NCI-H524 (cell line): Measurements from ENCODE around the gene RNF220.

Source experiments
- DNase-seq, 2 experiments: peaks; one replicate each; lab custom pipeline; 2025; lab: John Stamatoyannopoulos, UW

The RNF220 gene

DNA sequence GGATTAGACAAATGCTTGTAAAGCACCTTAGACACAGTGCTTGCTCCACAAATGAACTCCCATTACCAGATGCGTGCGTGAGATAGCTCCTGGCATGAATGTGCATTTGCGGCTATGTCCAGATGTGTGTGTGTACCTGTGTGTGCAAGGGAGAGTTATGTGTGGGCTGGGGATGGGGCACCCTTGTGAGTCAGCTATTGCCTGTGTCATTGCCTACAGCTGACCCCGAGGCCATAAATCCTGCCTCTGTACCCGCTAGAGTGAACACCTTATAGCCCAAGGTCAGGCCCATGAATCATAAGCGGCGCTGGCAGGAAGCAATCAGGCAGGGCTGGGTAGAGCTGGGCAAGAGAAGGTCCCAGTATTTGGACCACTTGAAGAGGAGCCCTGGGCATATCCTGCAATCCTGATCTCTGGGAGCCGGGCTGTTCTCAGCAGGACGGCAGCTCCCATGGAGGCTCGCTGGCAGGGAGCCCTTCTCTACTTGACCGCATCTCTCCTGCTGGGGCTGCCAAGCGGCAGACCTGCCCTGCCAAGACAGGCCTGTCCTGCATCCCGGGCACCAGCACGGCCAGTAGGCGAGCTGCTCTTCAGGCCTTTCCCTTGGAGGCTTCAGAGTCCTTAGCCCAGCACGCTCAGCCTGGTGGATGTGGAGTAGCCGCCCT is 182.9 kb downstream of the RNF220 start:
- DNase-seq, result no peak

DNA sequence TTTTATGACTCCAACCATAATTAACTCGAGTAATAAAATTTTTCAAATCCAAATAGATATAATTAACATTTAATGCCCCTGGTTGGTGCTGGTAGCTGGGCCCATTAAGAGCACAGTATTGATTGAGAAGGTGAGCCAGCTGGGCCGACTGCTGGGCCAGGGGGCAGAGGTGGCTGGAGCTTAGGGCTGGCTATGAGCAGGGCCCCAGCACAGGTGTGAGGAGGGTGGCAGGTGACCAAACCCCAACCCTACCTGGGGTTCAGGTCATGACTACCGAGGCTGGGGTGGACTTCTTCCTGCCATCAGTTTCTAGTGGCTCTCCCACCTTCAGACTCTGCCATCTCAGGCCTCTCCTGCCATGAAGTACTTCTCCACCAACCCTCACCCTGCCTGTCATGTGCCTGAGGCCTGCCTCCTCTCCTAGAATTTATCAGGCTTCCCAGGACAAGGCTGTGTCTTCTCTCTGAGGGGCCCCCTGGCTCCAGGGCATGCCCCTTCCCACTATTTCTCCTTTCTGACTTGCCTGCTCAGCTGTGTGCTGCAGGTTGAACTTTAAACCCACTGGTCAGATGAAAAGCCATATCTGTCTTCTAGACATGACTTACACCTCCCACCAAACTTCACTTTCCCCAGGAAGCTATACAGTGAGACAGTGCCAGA is 183.6 kb downstream of the RNF220 start:
- DNase-seq, result no peak

DNA sequence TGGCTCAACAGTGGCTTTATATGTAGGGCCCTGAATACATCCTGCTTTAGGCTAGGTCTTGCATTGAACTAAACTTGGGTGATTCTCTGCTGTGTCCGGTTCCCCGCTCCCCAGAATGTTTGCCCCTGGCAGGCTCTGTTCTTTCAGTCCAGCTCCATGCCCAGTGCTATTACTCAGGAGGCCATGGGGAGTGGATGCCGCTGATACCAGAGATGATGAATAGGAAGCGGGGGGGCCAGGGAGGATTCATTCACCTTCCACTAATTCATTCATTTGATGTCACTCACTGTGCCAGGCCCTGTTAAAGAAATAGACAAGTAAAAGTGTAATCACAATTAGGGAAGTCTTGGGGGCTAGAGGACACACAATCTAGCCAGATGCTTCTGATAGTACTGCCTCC is 185.4 kb downstream of the RNF220 start:
- no peak for DNase-seq

DNA sequence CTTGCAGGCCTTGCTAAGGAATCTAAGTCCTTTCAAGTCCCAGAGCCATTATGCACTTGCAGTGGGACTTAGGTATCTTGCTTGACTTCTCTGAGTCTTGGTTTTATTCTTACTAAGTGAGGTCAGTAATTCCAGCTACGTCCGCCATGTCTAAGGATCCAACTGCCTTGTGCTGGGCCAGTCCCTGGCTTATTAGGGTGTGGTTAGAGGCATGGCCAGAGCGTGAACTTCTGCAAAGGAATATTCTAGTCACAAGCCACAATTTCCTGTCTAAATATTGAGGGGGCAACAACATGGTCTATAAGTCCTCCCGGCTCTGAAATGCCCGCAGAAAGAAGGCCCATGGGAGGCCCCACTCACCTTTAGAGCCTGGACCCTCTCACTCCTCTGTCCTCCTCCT is 186.3 kb downstream of the RNF220 start:
- no peak for DNase-seq

DNA sequence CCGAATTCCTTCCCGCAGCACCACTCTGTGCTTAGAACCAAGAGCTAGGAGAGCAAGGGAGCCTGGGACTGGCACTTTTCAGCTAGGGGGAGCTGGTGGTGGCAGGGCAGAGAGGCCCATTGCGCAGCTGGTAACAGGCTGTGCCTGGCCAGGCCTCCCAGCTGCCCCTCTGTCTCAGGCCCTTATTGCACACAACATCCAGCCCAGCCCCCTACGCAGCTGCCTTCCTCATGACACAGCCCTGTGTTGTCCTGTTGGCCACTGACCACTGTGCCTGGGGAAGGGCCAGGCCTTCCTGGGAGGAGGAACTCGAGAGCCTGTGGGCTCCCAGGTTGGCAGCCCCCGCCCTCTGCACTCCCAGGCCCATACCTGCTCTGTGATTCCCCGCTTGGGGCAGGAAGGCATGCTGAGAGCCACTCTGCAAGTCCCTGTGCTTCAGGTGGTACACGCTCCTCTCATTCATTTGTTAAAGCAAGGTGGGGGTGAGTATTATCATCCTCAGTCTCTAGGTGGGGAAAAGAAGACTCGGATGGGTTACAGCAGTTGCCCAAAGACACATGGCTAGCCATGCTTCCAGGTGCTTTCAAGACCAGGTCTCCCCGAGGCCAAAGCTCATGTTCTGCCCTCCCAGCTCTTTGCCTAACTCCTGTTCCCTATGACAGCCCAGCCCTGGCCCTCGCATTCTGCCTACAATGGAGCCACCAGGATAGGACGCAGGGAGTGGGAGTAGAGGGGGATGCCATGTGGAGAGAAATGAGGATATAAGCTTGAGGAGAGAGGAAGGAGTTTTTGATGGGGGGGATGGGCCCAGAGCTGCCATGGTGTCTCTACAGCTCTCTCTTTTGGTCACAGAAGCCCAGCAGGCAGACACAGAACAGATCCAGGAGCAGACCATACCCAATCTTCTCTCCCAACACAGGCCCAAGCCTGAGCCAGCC is 187.4 kb downstream of the RNF220 start:
- DNase-seq, result no peak

DNA sequence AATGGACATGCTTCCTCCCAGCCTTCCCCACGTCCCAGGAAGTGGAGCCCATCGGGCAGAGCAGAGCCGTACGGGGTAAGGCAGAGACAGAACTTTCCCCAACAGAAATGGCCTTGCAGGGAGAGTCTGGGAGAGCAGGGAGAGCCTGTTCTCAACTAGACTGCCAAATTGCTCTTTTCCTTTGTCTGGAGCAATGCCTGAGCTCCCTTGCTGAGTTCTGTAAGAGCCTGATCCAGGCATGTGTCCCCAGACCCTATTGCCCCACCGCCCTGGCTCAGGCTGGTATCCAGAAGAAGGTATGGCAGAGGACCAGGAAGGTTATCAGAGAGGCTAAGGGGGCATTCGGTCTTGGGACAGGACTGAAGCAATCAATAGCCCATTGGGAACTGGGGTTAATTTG is 189.3 kb downstream of the RNF220 start:
- DNase-seq, result no peak

DNA sequence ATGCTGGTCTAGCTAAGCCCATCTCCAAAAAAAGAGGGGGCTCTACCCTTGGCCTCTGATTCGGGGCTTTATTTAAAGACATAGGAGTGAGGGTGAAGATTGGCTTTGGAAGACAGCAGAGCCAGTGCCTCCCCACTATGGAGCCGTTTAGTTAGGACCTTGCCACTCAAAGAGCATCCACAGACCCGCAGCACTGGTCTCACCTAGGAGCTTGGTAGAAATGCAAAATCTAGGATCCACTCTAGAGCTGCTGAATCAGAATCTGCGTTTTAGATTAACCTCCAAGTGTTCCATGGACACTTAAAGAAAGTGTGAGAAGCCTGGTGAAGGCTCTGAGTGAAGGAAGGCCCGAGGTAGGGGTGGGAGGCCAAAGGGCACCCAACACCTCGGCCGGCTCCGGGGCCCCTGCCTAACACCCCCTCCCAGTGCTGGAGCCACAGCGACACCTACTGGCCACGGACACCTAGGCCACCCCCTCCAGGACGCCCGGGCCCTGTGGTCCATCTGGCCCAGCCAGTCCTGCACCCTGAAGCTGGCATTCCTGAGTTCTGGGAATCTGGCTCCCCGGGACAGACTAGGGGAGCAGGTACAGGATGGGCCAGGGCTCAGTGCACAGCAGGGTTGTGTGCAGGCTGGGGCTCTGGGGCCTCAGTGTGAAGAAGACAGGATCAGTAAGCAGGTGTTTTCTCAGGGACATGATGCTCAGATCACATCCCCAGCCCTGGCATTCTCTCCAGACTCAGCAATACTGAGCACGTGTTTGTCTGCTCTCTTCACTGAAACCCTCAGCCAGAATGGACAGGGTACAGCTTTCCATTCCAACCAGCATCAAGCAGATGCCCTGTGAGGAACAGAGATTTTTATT is 190.0 kb downstream of the RNF220 start:
- peak; percentile 32 to 68 for DNase-seq

DNA sequence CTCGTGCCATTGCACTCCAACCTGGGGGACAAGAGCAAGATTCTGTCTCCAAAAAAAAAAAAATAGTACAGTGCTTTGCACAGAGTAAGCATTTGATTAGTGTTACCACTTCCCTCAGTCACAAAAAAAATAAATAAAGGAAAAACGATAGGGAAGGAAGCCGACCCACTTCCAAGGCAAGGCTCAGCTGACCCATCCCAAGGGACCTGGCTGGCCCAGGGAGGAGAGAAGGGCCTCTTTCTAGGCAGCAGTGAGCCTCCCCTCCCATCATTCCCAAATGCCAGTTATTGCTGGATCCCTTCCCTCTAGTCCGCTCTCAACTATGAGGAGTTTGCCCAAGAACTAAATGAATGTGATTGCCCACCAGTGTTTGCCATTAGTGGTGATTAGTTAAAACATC is 191.5 kb downstream of the RNF220 start:
- DNase-seq, result no peak

DNA sequence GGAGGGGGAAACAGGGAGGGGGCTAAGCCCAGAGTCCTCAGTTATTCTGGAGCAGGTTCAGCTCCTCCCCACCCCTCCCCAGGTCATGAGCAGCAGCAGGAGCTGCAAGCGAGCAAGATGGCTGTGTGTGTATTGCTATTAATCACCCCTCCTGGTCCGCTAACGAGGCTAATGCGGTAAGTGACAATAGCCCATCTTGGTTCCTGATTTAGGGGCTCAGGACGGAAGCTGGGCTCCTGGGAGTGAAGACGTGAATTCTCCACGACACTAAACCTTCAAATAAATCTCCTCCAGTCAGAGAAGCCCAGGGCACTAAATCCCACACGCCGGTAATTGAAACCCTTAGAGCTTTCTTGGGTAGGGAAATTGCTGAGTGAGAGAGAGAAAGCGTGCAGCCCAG is 193.1 kb downstream of the RNF220 start:
- DNase-seq, result no peak

DNA sequence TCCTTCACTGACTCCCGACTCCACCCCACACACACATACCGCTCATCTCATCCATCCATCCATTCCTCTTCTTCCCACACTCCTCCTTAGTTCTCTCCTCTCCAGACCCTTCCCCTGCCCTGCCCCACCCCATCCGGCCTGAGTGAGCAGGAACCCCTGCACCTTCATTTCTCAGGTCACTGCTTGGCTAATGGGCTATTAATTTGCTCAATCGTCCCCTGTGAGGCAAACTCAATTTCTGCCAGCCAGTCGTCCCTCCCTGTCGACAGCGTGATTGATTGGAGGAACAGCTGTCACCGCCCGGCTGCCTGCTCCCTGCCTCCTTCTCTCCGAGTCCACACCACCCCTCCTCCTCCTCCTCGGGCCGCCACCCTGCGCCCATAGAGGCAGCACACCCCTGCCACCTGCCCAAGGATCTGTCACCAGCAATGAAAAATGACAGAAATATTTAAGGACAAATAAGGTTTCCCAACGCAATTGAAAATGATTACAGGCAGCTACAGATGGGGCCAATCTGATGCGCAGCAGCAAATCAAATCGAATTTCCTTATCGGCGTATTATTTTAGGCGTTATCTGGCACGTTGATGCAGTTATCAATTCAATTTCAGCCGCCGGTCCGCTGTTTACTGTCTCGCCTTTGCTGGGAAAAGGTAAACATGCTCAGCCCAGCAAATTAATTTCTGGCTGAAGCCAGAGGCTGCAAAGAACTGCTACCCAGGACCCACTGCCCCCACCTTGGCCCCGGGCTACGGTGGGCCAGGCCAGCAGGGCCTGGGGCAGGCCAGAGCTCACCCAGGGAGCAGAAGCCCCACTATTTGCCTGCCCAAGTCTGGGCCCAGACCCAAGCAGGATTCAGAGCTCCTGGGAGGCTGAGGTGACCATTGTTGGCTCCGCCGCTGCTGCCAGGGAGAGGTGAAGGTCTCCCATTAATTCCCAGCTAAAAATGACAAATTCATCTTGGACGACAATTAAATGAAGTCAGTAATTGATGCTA is 197.9 kb downstream of the RNF220 start:
- DNase-seq, result peak; percentile 84 to 89

DNA sequence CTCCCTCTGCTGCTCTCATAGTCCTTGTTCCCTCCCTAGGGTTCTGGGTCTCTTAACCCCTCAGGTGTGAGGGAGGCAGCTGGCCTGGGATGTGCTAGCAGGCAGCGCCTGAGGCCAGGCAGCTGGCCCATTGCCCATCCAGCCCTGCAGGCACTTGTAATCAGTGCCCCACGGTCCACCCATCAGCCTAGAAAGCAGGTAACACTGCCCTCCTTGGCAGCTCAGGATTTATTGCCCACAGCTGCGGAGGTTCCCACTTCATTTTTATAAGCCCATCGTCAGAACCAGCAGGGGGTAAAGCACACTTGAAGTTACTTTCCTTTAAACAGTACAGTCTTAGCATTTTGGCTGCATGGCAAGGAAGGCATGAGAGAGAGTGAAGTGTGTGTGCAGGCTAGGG is 198.7 kb downstream of the RNF220 start:
- peak; percentile 96 to 98 for DNase-seq

DNA sequence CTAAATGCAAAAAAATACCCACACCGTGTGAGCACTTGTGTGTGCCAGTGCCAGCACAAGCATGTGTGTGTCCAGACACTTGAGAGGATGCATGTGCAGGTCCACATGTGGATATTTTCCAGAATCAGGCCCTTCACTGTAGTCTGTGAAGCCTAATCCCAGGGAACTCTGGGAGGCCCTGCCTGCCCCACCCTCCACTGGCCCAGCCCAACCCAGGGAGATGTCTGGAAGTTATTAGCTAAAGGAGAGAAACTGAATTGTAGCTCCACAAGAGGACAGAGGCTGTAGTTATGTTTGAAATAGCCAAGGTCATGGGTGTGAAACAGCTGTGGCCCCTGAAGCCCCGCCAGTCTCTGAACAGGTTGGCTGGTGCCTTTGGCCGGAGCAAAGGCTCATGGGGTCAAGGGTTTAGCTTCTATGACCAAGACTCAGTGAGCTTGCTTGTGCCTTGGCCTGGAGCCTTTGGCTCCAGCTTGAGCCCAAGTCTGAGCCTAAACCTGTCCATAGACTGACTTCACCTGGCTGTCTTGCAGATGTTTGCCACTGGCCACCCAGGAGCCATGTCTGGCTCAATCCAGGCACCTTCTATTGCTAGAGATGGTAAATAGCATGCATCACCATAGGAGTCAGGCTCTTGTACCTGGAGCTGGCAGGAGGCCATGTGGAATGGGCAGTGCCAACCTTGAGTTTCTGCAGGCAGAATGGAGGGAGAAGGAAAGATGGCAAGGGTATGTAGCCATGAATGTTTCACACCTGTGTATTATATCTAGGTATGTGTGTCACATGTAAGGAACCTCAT is 199.3 kb downstream of the RNF220 start:
- no peak for DNase-seq

DNA sequence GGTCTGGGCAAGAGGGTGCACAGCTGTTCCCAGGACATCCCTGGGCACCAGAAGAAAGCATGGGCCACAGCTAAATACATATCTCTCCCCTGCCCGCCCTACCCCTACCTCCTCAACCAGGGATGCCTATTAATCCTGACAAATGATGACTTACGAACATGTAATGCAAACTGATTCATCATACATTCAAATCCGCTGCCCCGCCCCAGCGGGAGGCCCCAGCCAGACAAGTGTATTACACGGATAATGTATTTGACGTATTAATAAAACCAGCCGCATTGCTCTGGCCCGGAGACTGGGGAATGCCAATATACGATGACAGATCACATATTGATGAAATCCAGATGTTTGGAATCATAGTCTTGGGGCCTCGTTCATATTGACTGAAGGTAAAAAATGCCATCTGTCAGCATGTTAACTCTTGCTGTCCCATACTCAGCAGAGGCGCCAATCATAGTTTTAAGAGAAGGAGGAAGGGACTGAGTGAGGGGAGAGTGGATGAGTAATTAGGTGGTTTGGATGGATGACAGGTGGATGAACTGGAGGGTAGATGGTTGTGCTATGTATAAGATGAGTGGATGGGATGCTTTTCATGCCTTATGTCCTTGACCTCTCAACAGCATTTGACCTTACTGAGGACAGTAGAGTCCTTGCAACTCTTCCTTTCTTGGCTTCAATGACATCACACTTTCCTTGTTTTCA is 201.0 kb downstream of the RNF220 start:
- DNase-seq, result peak; percentile 12 to 68

DNA sequence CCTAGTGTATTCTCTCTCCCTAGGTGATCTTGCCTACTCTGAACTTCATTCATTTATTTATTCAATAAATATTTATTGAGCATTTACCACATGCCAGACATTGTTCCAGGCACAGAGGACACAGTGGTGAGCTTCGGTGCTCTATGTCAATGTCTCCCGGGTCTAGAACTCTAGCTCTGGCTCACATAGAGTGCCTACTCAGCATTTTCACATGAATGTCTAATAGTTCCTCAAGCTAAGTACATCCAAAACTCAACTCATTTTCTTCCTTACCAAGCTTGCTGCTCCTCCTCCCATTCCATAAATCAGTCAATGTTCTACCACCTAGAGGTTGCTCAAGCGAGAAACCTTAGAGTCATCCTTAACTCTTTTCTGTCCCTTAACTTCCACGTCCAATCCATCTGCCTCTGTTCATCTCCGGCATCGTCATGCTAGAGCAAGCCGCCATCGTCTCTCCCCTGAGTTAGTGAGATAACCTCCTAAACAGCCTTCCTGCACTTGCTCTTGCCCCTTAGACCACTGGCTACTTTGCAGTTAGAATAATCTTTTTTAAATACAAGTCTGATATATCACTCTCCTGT is 201.7 kb downstream of the RNF220 start:
- no peak for DNase-seq

DNA sequence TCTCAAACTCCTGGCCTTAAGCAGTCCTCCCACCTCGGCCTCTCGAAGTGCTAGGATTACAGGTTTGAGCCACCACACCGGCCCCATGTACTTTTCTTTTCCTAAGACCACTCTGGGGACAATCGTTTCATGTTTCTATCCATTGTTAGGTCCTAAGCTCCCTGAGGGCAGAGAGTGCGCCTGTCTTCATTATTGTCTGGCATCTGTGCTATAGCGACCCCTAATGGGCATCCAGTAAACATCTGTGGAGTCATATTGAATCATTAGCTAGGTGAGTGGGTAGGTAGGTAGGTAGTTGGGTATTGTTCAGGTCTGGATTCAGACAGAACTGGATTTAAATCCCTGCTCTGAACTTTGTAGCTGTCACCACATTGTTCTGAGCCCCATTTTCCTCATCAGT is 203.1 kb downstream of the RNF220 start:
- peak in 1 of 2 experiments; percentile 22 for DNase-seq

DNA sequence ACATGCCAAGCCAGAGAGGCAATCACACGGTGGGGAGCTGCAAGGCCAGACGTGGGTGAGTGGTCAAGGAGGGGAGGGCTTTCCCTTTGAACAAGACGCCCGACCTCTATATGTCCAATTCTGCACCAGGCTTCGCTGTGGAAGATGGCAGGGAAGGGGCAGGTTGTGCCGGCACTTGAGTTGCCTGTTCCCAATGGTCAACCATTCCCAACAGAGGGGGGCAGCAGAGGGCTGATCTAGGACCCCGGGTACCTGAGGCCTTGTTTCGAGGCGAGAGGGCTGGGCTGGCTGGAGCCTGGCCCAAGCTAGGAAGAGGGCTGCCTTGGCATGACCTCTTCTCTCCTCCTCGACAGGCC is 204.3 kb downstream of the RNF220 start:
- peak in 1 of 2 experiments; percentile 67 for DNase-seq

DNA sequence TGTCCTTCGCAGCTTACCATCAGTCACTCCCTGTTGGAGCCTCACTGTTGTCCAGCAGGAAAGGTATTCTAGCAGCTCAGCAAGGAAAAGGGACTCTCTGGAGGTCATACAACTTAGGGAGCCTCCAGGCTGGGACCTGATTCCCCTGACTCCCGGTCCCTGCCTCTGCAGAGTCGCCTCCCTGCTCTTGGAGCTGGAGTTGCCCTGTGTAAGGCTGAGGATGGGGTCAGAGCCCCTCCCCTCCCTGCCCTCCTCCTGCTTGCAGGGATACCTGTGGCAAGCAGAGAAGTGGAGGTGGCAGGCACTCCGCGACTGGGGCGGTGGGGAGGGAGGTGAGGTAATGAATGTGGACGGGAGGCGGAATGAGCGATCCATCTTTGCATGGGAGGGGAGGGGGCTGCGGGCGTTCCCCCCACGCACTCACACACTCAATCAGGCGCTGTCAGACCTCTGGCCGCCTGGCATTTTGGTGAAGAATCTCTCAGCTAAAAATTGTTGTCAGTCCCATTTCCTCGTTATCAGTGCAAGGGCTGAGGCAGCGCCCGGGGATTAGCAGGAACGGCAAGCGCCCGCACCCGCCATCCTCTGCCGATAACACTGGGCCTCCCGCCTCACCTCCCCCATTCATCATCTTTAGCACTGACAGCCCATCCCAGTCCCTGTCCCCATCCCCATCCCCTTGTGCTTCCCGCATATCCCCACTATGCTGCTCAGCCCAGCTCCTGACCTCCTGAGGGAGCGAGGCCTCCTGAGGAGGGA is 204.9 kb downstream of the RNF220 start:
- DNase-seq, result peak in 1 of 2 experiments; percentile 11

DNA sequence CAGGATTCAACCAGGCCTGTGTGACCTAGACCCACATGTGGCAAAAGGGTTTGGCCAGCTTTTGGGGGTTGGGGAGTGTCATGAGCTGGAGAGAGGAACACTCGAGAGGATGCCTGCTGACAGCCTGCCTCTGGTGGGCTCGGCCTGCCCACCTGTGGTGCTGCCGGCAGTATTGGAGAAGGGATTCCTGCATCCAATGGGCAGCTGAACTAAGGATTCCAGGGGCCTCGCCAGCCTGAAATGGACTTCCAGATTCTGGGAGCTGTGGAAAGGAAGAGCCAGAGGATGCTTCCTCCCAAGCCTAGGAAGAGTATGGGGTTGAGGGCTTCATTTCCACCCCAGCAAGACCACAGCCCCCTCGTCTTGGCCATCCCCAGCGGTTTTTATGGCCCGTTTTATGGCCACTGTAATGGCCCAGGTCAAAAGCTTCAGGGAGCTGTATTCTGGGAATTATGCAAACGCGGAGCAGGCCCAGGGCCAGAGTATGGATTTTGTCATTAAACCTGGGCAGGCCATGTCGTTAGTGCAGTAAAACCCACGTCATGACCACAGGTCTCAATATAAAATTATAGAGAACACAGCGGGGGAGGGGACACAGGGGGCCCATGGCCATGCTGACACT is 205.6 kb downstream of the RNF220 start:
- no peak for DNase-seq
